ENCODE results near the gene GINS3.

DNA sequence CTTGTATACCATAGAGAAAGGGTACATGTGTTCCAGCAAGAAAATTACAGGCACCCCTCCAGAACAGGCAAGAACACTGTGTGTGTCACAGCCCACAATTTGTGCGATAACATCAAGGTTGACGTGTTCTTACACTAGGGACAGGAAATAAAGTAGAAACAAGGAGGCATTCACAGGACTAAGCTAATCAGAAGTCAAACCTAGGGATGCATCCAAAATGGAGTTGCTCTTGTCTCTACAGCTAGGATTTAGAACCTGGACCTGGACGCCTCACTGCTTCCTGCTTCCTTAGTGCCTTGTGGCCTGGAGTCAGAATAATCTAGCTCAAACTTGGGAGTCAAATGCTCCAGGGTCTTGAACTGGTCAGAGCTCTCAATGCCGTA is 41.3 kb downstream of the GINS3 start:
- TF ChIP-seq, protein P1, sequence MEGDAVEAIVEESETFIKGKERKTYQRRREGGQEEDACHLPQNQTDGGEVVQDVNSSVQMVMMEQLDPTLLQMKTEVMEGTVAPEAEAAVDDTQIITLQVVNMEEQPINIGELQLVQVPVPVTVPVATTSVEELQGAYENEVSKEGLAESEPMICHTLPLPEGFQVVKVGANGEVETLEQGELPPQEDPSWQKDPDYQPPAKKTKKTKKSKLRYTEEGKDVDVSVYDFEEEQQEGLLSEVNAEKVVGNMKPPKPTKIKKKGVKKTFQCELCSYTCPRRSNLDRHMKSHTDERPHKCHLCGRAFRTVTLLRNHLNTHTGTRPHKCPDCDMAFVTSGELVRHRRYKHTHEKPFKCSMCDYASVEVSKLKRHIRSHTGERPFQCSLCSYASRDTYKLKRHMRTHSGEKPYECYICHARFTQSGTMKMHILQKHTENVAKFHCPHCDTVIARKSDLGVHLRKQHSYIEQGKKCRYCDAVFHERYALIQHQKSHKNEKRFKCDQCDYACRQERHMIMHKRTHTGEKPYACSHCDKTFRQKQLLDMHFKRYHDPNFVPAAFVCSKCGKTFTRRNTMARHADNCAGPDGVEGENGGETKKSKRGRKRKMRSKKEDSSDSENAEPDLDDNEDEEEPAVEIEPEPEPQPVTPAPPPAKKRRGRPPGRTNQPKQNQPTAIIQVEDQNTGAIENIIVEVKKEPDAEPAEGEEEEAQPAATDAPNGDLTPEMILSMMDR (IDR thresholded peaks at IDR 0.05; ENCODE audit: low read depth, low read length, missing input control), result no peak
- no peak for TF ChIP-seq RXRA (IDR thresholded peaks at IDR 0.05)
- TF ChIP-seq, protein P2, sequence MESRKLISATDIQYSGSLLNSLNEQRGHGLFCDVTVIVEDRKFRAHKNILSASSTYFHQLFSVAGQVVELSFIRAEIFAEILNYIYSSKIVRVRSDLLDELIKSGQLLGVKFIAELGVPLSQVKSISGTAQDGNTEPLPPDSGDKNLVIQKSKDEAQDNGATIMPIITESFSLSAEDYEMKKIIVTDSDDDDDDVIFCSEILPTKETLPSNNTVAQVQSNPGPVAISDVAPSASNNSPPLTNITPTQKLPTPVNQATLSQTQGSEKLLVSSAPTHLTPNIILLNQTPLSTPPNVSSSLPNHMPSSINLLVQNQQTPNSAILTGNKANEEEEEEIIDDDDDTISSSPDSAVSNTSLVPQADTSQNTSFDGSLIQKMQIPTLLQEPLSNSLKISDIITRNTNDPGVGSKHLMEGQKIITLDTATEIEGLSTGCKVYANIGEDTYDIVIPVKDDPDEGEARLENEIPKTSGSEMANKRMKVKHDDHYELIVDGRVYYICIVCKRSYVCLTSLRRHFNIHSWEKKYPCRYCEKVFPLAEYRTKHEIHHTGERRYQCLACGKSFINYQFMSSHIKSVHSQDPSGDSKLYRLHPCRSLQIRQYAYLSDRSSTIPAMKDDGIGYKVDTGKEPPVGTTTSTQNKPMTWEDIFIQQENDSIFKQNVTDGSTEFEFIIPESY (IDR thresholded peaks at IDR 0.05), result no peak
- no peak for TF ChIP-seq FOXA1 (IDR thresholded peaks at IDR 0.05)
- TF ChIP-seq, protein P3, sequence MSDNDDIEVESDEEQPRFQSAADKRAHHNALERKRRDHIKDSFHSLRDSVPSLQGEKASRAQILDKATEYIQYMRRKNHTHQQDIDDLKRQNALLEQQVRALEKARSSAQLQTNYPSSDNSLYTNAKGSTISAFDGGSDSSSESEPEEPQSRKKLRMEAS (IDR thresholded peaks at IDR 0.05), result no peak
- TF ChIP-seq, protein P4, sequence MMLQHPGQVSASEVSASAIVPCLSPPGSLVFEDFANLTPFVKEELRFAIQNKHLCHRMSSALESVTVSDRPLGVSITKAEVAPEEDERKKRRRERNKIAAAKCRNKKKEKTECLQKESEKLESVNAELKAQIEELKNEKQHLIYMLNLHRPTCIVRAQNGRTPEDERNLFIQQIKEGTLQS (IDR thresholded peaks at IDR 0.05), result no peak
- no peak for TF ChIP-seq YY1 (IDR thresholded peaks at IDR 0.05)
